ENCODE data around the gene CRPPA.

DNA sequence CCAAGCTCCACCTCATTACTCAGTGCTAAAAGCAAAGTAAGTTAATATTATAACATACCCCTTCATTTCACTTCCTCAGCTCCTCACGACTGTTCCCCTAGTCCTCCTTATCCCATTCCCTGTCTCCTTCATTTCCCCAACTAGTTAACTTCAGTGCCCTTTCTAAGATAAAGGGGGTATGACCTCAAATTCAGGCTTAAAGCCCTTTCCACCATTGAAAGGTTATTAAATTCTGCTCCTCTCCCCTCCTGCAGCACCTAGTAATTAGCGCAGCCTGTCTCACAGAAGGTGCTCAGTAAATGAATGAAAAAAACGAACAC lies 1.0 kb downstream of the CRPPA start:
- TF ChIP-seq, protein P1, sequence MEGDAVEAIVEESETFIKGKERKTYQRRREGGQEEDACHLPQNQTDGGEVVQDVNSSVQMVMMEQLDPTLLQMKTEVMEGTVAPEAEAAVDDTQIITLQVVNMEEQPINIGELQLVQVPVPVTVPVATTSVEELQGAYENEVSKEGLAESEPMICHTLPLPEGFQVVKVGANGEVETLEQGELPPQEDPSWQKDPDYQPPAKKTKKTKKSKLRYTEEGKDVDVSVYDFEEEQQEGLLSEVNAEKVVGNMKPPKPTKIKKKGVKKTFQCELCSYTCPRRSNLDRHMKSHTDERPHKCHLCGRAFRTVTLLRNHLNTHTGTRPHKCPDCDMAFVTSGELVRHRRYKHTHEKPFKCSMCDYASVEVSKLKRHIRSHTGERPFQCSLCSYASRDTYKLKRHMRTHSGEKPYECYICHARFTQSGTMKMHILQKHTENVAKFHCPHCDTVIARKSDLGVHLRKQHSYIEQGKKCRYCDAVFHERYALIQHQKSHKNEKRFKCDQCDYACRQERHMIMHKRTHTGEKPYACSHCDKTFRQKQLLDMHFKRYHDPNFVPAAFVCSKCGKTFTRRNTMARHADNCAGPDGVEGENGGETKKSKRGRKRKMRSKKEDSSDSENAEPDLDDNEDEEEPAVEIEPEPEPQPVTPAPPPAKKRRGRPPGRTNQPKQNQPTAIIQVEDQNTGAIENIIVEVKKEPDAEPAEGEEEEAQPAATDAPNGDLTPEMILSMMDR (IDR thresholded peaks at IDR 0.05; ENCODE audit: low read depth, low read length) = no peak
- TF ChIP-seq POLR2A (IDR thresholded peaks at IDR 0.05; ENCODE audit: extremely low read depth, insufficient read length) (no peak), MYC (IDR thresholded peaks at IDR 0.05; ENCODE audit: low read depth, low read length) (no peak)
- TF ChIP-seq, protein P2, sequence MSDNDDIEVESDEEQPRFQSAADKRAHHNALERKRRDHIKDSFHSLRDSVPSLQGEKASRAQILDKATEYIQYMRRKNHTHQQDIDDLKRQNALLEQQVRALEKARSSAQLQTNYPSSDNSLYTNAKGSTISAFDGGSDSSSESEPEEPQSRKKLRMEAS (IDR thresholded peaks at IDR 0.05; ENCODE audit: low read depth, low read length) = no peak
